HEK293 (cell line): Measurements from ENCODE around the gene LATS1.

Experiments
- KLF10 ChIP-seq: fragments of 450-650 bp; IDR thresholded peaks from 2 replicates; pipeline ENCODE4 v1.5.1; 2018; ENCODE audit warnings: missing biosample characterization, mild to moderate bottlenecking, missing genetic modification characterization
- KLF16 ChIP-seq: fragments of 450-650 bp; formaldehyde crosslinking; IDR thresholded peaks from 2 replicates; pipeline ENCODE4 v1.5.1; 2017; ENCODE audit warnings: missing biosample characterization, missing genetic modification characterization
- PRDM1 ChIP-seq: fragments of 450-650 bp; formaldehyde crosslinking; IDR thresholded peaks from 2 replicates; pipeline ENCODE4; 2016; ENCODE audit warnings: missing biosample characterization, missing genetic modification characterization
- PRDM10 ChIP-seq: fragments of 450-650 bp; formaldehyde crosslinking; IDR thresholded peaks from 2 replicates; pipeline ENCODE4 v1.5.1; 2016; ENCODE audit warnings: missing biosample characterization, missing genetic modification characterization
- SP7 ChIP-seq: fragments of 450-650 bp; formaldehyde crosslinking; IDR thresholded peaks from 2 replicates; pipeline ENCODE4 v1.5.1; 2016; ENCODE audit warnings: missing biosample characterization, missing genetic modification characterization
- ZBTB21 ChIP-seq: fragments of 450-650 bp; formaldehyde crosslinking; IDR thresholded peaks from 2 replicates; pipeline ENCODE4 v1.5.1; 2017; ENCODE audit warnings: missing biosample characterization, missing genetic modification characterization
- ZBTB8A ChIP-seq: fragments of 450-650 bp; formaldehyde crosslinking; IDR thresholded peaks from 2 replicates; pipeline ENCODE4 v1.5.1; 2016; ENCODE audit warnings: missing biosample characterization, missing genetic modification characterization
- ZNF174 ChIP-seq: fragments of 450-650 bp; formaldehyde crosslinking; IDR thresholded peaks from 2 replicates; pipeline ENCODE4 v1.5.0; 2017; ENCODE audit warnings: missing biosample characterization, mild to moderate bottlenecking, missing genetic modification characterization
- ZNF302 ChIP-seq: fragments of 450-650 bp; formaldehyde crosslinking; IDR thresholded peaks from 2 replicates; pipeline ENCODE4 v1.5.1; 2016; ENCODE audit warnings: missing biosample characterization, missing genetic modification characterization, low read depth
- ZNF391 ChIP-seq: fragments of 450-650 bp; formaldehyde crosslinking; IDR thresholded peaks from 2 replicates; pipeline ENCODE4 v1.5.1; 2016; ENCODE audit warnings: low read depth, missing biosample characterization, missing genetic modification characterization, borderline replicate concordance
- ZNF426 ChIP-seq: fragments of 450-650 bp; formaldehyde crosslinking; IDR thresholded peaks from 2 replicates; pipeline ENCODE4 v1.5.1; 2017; ENCODE audit warnings: missing biosample characterization, missing genetic modification characterization, mild to moderate bottlenecking, inconsistent platforms, moderate library complexity
- ZNF473 ChIP-seq: fragments of 450-650 bp; formaldehyde crosslinking; IDR thresholded peaks from 2 replicates; pipeline ENCODE4 v1.5.1; 2017; ENCODE audit warnings: missing biosample characterization, missing genetic modification characterization
- ZNF518A ChIP-seq: fragments of 450-650 bp; formaldehyde crosslinking; conservative IDR thresholded peaks from 2 replicates; pipeline ENCODE4 v1.5.1; 2016; ENCODE audit warnings: low read depth, missing biosample characterization, missing genetic modification characterization
- ZNF558 ChIP-seq: fragments of 450-650 bp; formaldehyde crosslinking; IDR thresholded peaks from 2 replicates; pipeline ENCODE4 v1.5.1; 2016; ENCODE audit warnings: missing biosample characterization, missing genetic modification characterization
- ZNF561 ChIP-seq: fragments of 450-650 bp; IDR thresholded peaks from 2 replicates; pipeline ENCODE4 v1.5.1; 2018; ENCODE audit warnings: missing biosample characterization, missing genetic modification characterization, borderline replicate concordance
- ZNF585B ChIP-seq: fragments of 450-650 bp; formaldehyde crosslinking; IDR thresholded peaks from 2 replicates; pipeline ENCODE4 v1.5.1; 2016; ENCODE audit warnings: missing biosample characterization, missing genetic modification characterization
- ZNF624 ChIP-seq: fragments of 450-650 bp; formaldehyde crosslinking; IDR thresholded peaks from 2 replicates; pipeline ENCODE4 v1.5.1; 2017; ENCODE audit warnings: missing biosample characterization, missing genetic modification characterization
- ZNF664 ChIP-seq: fragments of 450-650 bp; formaldehyde crosslinking; IDR thresholded peaks from 2 replicates; pipeline ENCODE4 v1.5.1; 2016; ENCODE audit warnings: missing biosample characterization, missing genetic modification characterization
- ZNF677 ChIP-seq: fragments of 450-650 bp; IDR thresholded peaks from 2 replicates; pipeline ENCODE4 v1.5.0; 2018; ENCODE audit warnings: missing biosample characterization, mild to moderate bottlenecking, missing genetic modification characterization, moderate library complexity
- TF ChIP-seq, protein P1 (sequence below): fragments of 450-650 bp; formaldehyde crosslinking; IDR thresholded peaks from 2 replicates; pipeline ENCODE4 v1.5.1; 2016; ENCODE audit warnings: missing biosample characterization, missing genetic modification characterization
- TF ChIP-seq, protein P2 (sequence below): fragments of 450-650 bp; formaldehyde crosslinking; IDR thresholded peaks from 2 replicates; pipeline ENCODE4 v1.5.1; 2016; ENCODE audit warnings: missing biosample characterization, missing genetic modification characterization
- TF ChIP-seq, protein P3 (sequence below): fragments of 450-650 bp; formaldehyde crosslinking; IDR thresholded peaks from 2 replicates; pipeline ENCODE4 v1.5.1; 2016; ENCODE audit warnings: missing biosample characterization, missing genetic modification characterization

Gene LATS1

GRCh38 chr6:149717588-149718458 lies at the start of gene LATS1 (continued):
- TF ChIP-seq ZNF518A (tag by site-specific recombination) (0 out of 2 replicates have a peak, but pooled peaks have one; percentile 36), ZNF664 (no peak), PRDM10 (tag by site-specific recombination) (peak; percentile 59; the same call in 1 of the 2 replicates), PRDM1 (tag by site-specific recombination) (no peak), ZBTB8A (tag by site-specific recombination) (peak; percentile 72; the same call in 1 of the 2 replicates), ZNF561 (tag by site-specific recombination) (peak; percentile 74), KLF16 (tag by site-specific recombination) (peak; percentile 90), ZNF391 (tag by site-specific recombination) (peak; percentile 59; the same call in 1 of the 2 replicates), ZNF677 (no peak), SP7 (tag by site-specific recombination) (peak; percentile 82), ZBTB21 (tag by site-specific recombination) (no peak), ZNF426 (tag by site-specific recombination) (no peak), ZNF473 (tag by site-specific recombination) (no peak), KLF10 (tag by site-specific recombination) (no peak; the same call in 1 of the 2 replicates), ZNF624 (tag by site-specific recombination) (no peak), ZNF174 (no peak), ZNF302 (no peak), ZNF558 (tag by site-specific recombination) (no peak), ZNF585B (tag by site-specific recombination) (no peak)
- TF ChIP-seq, protein P1, sequence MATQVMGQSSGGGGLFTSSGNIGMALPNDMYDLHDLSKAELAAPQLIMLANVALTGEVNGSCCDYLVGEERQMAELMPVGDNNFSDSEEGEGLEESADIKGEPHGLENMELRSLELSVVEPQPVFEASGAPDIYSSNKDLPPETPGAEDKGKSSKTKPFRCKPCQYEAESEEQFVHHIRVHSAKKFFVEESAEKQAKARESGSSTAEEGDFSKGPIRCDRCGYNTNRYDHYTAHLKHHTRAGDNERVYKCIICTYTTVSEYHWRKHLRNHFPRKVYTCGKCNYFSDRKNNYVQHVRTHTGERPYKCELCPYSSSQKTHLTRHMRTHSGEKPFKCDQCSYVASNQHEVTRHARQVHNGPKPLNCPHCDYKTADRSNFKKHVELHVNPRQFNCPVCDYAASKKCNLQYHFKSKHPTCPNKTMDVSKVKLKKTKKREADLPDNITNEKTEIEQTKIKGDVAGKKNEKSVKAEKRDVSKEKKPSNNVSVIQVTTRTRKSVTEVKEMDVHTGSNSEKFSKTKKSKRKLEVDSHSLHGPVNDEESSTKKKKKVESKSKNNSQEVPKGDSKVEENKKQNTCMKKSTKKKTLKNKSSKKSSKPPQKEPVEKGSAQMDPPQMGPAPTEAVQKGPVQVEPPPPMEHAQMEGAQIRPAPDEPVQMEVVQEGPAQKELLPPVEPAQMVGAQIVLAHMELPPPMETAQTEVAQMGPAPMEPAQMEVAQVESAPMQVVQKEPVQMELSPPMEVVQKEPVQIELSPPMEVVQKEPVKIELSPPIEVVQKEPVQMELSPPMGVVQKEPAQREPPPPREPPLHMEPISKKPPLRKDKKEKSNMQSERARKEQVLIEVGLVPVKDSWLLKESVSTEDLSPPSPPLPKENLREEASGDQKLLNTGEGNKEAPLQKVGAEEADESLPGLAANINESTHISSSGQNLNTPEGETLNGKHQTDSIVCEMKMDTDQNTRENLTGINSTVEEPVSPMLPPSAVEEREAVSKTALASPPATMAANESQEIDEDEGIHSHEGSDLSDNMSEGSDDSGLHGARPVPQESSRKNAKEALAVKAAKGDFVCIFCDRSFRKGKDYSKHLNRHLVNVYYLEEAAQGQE (tag by site-specific recombination), result peak; percentile 96
- TF ChIP-seq, protein P2, sequence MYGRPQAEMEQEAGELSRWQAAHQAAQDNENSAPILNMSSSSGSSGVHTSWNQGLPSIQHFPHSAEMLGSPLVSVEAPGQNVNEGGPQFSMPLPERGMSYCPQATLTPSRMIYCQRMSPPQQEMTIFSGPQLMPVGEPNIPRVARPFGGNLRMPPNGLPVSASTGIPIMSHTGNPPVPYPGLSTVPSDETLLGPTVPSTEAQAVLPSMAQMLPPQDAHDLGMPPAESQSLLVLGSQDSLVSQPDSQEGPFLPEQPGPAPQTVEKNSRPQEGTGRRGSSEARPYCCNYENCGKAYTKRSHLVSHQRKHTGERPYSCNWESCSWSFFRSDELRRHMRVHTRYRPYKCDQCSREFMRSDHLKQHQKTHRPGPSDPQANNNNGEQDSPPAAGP (tag by site-specific recombination), result peak; percentile 82; the same call in 1 of the 2 replicates
- TF ChIP-seq, protein P3, sequence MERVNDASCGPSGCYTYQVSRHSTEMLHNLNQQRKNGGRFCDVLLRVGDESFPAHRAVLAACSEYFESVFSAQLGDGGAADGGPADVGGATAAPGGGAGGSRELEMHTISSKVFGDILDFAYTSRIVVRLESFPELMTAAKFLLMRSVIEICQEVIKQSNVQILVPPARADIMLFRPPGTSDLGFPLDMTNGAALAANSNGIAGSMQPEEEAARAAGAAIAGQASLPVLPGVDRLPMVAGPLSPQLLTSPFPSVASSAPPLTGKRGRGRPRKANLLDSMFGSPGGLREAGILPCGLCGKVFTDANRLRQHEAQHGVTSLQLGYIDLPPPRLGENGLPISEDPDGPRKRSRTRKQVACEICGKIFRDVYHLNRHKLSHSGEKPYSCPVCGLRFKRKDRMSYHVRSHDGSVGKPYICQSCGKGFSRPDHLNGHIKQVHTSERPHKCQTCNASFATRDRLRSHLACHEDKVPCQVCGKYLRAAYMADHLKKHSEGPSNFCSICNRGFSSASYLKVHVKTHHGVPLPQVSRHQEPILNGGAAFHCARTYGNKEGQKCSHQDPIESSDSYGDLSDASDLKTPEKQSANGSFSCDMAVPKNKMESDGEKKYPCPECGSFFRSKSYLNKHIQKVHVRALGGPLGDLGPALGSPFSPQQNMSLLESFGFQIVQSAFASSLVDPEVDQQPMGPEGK (tag by site-specific recombination), result peak; percentile 97
